ENCODE measurements around the gene KRTAP9-8.
"Not testable (repeated sequence)": the region's sequence is repeated elsewhere in the genome, so short reads cannot be mapped to it uniquely, and the experiment has no call there.

- TF ChIP-seq POLR2AphosphoS5, POLR2A (IDR thresholded peaks at IDR 0.05; ENCODE audit: low read depth, low read length): not testable (repeated sequence)
Observed at GRCh38 chr17:41232399-41233105, 5.2 kb upstream of the KRTAP9-8 start, which contains the start of gene KRTAP9-3.
